Measurements from ENCODE around the gene HSFX3.
"Not testable (repeated sequence)": the region's sequence is repeated elsewhere in the genome, so short reads cannot be mapped to it uniquely, and the experiment has no call there.

HSFX3 gene, protein sequence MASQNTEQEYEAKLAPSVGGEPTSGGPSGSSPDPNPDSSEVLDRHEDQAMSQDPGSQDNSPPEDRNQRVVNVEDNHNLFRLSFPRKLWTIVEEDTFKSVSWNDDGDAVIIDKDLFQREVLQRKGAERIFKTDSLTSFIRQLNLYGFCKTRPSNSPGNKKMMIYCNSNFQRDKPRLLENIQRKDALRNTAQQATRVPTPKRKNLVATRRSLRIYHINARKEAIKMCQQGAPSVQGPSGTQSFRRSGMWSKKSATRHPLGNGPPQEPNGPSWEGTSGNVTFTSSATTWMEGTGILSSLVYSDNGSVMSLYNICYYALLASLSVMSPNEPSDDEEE

DNA sequence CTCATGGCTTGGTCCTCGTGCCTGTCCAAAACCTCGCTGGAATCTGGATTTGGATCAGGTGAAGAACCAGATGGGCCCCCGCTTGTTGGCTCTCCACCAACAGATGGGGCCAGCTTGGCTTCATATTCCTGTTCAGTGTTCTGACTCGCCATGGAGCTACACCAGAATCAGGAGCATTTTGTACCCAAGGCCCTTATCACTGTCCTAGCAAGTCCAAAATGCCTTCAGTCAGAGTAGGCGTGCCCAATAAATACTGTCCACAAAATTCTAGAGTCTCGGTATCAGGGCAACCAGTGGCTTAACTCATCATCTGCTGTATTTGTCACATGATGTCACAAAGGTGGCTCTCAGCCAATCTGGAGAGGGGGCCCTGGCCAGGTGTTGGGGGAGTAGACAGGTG, at the start of gene HSFX3:
Gene HSFX3, minus strand, starts transcription at position 224 of the 400 bp plus-strand sequence. Its CDS starts 72 bp downstream, at position 152.
- CTCF ChIA-PET; POLR2A ChIA-PET; DNase-seq (ENCODE audit: extremely low spot score): not testable (repeated sequence)

DNA sequence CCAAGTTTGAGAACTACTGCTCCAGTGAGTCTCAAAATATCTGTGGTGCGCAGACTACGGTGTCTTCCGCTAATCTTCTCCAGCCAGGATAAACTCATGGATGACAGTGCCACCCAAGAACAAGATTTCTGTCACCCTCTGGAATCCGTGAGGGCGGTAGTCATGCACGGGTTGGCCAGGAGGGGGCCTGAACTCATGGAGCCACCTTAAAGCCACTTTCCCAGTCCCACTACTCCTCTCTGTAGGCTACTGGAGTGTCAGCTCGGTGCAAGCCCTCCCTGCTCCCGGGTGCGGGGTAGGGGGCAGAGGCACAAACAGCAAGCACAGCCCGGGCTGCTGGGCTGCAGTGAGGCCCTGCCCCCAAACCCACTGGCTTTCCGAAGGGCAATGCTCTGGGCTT, 48.9 kb upstream of the HSFX3 start:
- DNase-seq (ENCODE audit: extremely low spot score); CTCF ChIA-PET; POLR2A ChIA-PET: not testable (repeated sequence)

DNA sequence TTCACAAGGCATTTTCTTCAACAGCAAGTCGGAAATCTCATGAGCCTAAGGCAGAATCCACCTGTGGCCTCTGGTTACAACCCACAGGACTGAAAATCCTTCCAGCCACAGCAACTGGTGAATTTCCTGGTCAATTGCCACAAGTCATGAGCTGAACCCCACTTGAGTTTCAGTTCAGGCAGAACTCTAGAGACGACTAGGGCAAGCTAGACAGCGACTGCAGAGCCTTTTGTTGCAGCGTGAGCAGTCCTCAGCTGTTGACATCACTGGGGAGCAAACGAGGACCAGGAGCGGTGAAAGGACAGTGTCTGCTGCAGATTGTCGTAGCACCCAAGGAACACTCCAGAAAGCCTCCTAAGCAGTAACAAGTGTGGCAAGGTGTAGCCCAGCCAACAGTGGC, 46.2 kb upstream of the HSFX3 start:
- POLR2A ChIA-PET; CTCF ChIA-PET; DNase-seq (ENCODE audit: extremely low spot score): not testable (repeated sequence)

DNA sequence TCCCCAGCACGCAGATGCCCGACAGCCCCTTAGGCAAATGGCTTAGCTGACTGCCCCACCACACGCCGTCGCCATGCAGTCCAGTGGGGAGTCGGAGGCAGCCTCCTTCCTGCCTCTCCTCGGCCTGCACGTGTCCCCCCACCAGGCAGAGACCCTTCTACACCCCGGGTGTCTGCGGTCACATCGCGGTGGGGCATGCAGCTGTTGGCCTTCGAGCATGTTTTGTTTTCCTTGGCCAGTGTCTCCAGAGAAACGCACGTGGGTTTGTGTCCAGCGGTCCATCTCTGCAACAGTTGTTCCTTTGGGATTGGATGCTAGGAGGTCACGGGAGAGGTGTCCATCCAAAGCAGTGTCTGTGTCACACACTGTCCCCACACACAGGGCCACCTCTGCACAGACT, 45.5 kb upstream of the HSFX3 start, which contains the start of gene HSFX2:
Gene HSFX2, minus strand, starts transcription at position 101 of the 400 bp plus-strand sequence. CDS start 614 bp downstream, outside the sequence.
- POLR2A ChIA-PET; CTCF ChIA-PET; DNase-seq (ENCODE audit: extremely low spot score): not testable (repeated sequence)

DNA sequence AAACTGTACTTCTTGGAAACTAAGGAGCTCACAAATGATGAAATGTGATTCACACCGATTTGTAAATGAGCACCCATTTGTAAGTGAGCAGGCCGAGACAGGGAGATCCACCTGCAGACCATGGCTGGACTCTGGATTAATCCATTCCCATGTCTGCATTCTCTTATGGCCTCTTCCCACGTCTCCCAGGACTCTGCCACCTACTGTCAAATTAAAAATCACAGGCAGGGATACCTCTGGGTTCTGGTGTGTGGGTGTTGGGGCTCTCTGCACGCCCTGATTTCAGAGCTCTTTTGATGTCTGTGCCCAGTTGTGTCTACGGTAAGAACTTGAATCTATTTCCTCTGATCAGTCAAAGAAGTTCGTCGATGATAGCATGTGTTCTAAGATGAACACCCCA, 41.3 kb upstream of the HSFX3 start:
- DNase-seq (ENCODE audit: extremely low spot score); POLR2A ChIA-PET; CTCF ChIA-PET: not testable (repeated sequence)

DNA sequence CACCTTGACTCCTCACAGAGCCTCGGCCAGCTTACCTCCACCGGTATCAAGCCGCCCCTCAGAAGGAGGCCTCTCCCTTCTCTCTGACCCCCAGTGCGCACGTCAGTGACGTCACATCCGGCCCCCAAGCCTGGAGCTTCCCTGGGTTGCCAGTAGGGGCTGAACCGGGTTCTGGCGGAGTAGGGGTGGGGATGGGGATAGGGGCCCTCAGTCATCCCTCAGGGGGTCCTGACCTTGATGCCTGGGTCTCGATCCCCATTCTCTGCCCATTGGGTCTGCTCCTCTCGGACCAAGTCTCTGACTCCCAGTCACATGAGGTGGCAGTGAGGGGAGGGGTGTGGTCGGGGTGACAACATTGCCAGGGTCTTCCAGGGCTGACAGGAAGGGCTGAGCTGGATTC, 37.6 kb upstream of the HSFX3 start, which contains the start of gene MAGEA9B:
Gene MAGEA9B, minus strand, starts transcription at position 101 of the 400 bp plus-strand sequence. CDS start 4,280 bp downstream, outside the sequence.
- POLR2A ChIA-PET; DNase-seq (ENCODE audit: extremely low spot score); CTCF ChIA-PET: not testable (repeated sequence)

DNA sequence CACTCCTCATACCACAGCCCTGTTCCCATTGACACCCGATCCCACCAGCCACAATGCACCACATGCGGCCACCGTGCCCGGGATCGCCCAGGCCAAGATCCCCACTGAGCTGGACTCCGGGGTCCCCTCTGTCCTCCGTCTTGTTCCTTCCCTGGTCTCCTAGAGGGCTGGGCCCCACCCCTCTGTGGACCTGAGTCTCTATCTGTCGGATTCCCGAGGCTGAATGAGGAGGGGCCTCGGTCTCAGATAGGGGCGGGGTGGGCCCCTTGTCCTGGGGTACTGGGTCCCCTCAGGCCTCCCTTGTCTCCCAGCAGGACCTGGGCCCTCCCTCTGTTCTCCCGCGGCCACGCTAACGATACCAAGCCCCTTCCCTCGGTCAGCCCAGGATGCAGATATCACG, 35.9 kb upstream of the HSFX3 start:
- CTCF ChIA-PET; DNase-seq (ENCODE audit: extremely low spot score); POLR2A ChIA-PET: not testable (repeated sequence)

DNA sequence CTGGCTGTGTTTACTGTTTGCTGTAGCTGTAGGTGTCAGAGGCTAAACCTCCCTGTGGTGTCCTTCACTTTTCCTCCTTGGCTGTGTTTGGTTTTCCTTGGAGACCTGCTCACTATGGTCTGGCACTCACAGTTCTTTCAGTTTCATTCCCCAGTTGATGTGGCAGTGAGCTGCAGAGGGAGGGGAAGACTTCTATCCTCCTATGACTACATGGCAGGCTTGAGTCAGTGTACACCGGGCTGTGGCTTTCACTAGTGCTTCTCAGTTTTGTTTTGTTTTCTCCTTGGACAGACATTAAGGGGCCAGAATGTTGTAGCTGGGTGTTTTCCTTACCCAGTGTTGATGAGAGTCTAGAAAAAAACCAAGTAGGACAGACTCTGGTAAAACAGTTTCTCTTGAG, 23.7 kb upstream of the HSFX3 start:
- POLR2A ChIA-PET; CTCF ChIA-PET; DNase-seq (ENCODE audit: extremely low spot score): not testable (repeated sequence)

DNA sequence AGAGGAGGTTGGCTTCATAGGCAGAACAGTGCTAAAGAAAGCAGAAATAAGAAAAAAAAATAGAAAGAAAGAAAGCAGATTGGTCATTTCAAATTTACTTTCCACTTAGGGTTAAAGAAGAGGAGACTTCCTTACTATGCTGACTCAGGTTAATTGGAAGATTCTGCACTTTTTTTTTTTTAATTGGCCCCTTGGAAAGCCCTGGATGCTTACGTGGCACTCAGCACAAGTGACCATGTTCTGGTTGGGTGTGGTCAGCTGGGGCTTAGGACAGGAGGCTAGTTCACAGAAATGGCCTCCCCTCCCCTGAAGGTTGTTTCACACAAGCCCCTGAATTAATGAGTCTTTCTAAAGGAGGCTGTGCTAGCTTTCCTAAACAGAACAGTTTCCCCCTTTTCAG, 23.0 kb upstream of the HSFX3 start:
- TF ChIP-seq ARNT (IDR thresholded peaks at IDR 0.05): no peak
- no peak for TF ChIP-seq ZNF384 (IDR thresholded peaks at IDR 0.05)
- TF ChIP-seq FOXA1 (IDR thresholded peaks at IDR 0.05): no peak
- TF ChIP-seq LEF1 (IDR thresholded peaks at IDR 0.05; ENCODE audit: borderline replicate concordance): no peak
- no peak for TF ChIP-seq SUZ12 (IDR thresholded peaks at IDR 0.05)
- ChIA-PET CTCF (no interaction called here), POLR2A (no interaction called here)
- DNase-seq (ENCODE audit: extremely low spot score): no peak

DNA sequence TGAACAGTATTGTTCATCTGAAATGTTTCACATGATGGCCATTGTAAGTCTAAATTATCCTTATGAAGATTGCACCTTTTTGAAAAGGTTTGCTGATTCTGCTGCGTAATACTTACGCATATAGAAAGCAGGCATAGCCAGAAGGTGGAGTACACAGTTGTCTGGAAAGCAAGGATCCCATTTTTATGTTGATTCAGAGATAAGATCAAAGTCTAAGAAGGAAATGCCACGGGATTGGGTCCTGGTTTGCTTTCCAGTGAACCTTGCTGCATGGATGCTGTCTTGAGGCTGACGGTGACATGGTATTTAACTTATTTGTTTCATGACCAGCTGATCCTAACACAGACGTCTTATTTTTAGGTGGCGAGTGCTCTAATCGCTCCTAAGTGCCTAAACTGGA, 22.0 kb upstream of the HSFX3 start:
- POLR2A ChIA-PET: no interaction called here
- TF ChIP-seq TARDBP (IDR thresholded peaks at IDR 0.05): no peak
- no peak for TF ChIP-seq ZNF384 (IDR thresholded peaks at IDR 0.05)
- TF ChIP-seq ARNT (IDR thresholded peaks at IDR 0.05): no peak
- no peak for TF ChIP-seq BHLHE40 (IDR thresholded peaks at IDR 0.05; ENCODE audit: borderline replicate concordance)
- CTCF ChIA-PET: interaction anchor here (0.6 kb wide), 1 partner anchor 707 kb away, joined by 3 read pairs; no protein-coding TSS in a partner anchor
- no peak for DNase-seq (ENCODE audit: extremely low spot score)

DNA sequence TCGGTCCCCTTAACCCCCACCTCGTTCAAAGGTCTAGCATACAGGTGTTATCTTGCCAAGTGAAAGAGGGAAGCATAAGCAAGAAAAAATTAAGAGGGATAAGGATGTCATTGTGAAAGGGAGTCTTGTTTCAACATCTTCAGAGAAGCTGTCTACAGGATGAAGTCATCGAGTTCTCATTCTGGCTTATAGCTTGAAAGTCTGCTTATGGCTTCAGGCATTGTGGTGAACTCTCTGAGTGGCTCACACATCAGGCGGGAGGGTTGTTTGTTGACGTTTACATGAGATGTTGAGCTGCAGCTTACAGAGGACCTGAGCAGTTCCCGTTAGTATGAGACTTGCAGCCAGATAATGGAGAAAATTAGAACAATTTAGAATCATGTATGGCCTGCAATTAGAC, 20.9 kb upstream of the HSFX3 start:
- peak; percentile 48 for DNase-seq (ENCODE audit: extremely low spot score)
- ChIA-PET POLR2A (interaction anchor here (0.9 kb wide), 1 partner anchor 30 kb away, joined by 3 read pairs; the partner anchor contains the start of gene EOLA1), CTCF (no interaction called here)
- TF ChIP-seq FOXA1 (IDR thresholded peaks at IDR 0.05): no peak
- TF ChIP-seq ARNT (IDR thresholded peaks at IDR 0.05): no peak
- no peak for TF ChIP-seq L3MBTL2 (conservative IDR thresholded peaks at IDR 0.05)
- no peak for TF ChIP-seq ZNF384 (IDR thresholded peaks at IDR 0.05)
- no peak for TF ChIP-seq CTBP1 (IDR thresholded peaks at IDR 0.05; ENCODE audit: borderline replicate concordance)
- no peak for TF ChIP-seq FOXM1 (IDR thresholded peaks at IDR 0.05; ENCODE audit: borderline replicate concordance)
- TF ChIP-seq ELF4 (IDR thresholded peaks at IDR 0.05): no peak
- TF ChIP-seq HDGF (IDR thresholded peaks at IDR 0.05; ENCODE audit: borderline replicate concordance): no peak
- TF ChIP-seq LEF1 (IDR thresholded peaks at IDR 0.05; ENCODE audit: borderline replicate concordance): no peak
- TF ChIP-seq SP1 (IDR thresholded peaks at IDR 0.05): no peak
- no peak for TF ChIP-seq TARDBP (IDR thresholded peaks at IDR 0.05)
- no peak for TF ChIP-seq SUZ12 (IDR thresholded peaks at IDR 0.05)
- TF ChIP-seq, protein P1, sequence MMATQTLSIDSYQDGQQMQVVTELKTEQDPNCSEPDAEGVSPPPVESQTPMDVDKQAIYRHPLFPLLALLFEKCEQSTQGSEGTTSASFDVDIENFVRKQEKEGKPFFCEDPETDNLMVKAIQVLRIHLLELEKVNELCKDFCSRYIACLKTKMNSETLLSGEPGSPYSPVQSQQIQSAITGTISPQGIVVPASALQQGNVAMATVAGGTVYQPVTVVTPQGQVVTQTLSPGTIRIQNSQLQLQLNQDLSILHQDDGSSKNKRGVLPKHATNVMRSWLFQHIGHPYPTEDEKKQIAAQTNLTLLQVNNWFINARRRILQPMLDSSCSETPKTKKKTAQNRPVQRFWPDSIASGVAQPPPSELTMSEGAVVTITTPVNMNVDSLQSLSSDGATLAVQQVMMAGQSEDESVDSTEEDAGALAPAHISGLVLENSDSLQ (IDR thresholded peaks at IDR 0.05): no peak
- TF ChIP-seq NFRKB (IDR thresholded peaks at IDR 0.05): no peak

Measured in HEK293T (cell line).